HuH-7 (cell line): ENCODE measurements around the gene INHBE.
"Not testable (repeated sequence)": the region's sequence is repeated elsewhere in the genome, so short reads cannot be mapped to it uniquely, and the experiment has no call there.

Experiments
- DNase-seq: peaks from one replicate; pipeline ENCODE4 v3.0.0; 2011; ENCODE audit warnings: low spot score

The INHBE gene

GRCh38 chr12:57454566-57455373 lies at the start of gene INHBE:
Gene INHBE, plus strand, starts transcription at chr12:57455307. Its CDS starts 230 bp downstream, at chr12:57455537.
- peak; percentile 78 for DNase-seq

DNA sequence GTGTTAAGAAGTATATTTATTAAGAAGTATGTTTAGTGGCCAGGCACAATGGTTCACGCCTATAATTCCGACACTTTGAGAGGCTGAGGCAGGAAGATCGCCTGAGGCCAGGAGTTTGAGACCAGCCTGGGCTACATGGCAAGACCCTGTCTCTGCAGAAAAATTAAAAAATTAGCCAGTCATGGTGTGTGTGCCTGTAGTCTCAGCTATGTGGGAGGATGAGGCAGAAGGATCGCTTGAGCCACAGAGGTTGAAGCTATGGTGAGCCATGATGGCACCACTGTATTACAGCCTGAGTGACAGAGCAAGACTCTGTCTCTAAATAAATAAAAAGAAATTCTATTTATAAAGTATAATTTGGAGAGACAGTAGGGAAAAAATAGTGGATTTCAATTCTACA lies 44.6 kb upstream of the INHBE start:
- no peak for DNase-seq

DNA sequence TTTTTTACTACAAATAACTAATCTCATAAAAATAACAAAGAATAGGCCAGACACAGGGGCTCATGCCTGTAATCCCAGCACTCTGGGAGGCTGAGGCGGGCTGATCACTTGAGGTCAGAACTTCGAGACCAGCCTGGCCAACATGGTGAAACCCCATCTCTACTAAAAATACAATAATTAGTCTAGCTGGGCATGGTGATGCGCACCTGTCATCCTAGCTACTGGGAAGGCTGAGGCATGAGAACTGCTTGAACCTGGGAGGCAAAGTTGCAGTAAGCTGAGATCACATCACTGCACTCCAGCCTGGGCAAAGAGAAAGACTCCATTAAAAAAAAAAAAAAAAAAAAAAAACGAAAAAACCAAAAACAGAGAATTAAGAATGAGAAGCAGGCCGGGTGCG lies 40.9 kb upstream of the INHBE start:
- DNase-seq, result not testable (repeated sequence)

GRCh38 chr12:57415088-57415487 lies 40.0 kb upstream of the INHBE start:
- DNase-seq, result no peak

- no peak for DNase-seq
These were observed 38.8 kb upstream of the INHBE start for GRCh38 chr12:57416039-57416996.

DNA sequence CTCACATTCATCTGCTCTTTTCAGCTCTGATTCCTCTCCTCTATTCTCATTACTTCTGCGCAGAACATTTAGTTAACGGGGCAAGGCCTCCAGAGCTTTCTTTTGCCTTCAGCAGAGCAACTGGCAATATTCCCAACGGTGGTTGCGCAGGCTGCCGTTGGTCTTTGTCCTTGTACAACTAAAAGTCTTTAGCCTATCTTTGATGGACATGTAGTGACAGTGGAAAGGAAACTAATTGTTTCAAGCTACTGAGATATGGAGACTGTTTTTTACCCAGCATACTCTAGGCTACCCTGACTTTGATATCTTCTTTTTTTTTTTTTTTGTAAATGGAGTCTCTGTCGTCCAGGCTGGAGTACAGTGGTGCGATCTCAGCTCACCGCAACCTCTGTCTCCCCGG lies 36.9 kb upstream of the INHBE start:
- no peak for DNase-seq

- no peak for DNase-seq
These were observed 35.6 kb upstream of the INHBE start for GRCh38 chr12:57419495-57419894.

- no peak for DNase-seq
These were observed 34.6 kb upstream of the INHBE start for GRCh38 chr12:57420482-57420881.

DNA sequence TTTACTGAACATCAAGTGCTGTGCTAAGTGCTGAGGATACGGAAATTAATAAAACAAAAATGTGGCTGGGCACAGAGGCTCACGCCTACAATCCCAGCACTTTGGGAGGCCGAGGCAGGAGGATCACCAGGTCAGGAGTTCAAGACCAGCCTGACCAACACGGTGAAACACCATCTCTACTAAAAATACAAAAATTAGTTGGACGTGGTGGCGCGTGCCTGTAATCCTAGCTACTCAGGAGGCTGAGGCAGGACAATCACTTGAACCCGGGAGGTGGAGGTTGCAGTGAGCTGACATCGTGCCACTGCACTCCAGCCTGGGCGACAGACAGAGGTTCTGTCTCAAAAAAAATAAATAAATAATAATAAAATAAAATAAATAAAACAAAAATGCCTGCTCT lies 28.2 kb upstream of the INHBE start:
- DNase-seq, result not testable (repeated sequence)

- no peak for DNase-seq
These were observed 26.1 kb upstream of the INHBE start for GRCh38 chr12:57428965-57429364.

- no peak for DNase-seq
These were observed 25.5 kb upstream of the INHBE start for GRCh38 chr12:57429473-57430111.

DNA sequence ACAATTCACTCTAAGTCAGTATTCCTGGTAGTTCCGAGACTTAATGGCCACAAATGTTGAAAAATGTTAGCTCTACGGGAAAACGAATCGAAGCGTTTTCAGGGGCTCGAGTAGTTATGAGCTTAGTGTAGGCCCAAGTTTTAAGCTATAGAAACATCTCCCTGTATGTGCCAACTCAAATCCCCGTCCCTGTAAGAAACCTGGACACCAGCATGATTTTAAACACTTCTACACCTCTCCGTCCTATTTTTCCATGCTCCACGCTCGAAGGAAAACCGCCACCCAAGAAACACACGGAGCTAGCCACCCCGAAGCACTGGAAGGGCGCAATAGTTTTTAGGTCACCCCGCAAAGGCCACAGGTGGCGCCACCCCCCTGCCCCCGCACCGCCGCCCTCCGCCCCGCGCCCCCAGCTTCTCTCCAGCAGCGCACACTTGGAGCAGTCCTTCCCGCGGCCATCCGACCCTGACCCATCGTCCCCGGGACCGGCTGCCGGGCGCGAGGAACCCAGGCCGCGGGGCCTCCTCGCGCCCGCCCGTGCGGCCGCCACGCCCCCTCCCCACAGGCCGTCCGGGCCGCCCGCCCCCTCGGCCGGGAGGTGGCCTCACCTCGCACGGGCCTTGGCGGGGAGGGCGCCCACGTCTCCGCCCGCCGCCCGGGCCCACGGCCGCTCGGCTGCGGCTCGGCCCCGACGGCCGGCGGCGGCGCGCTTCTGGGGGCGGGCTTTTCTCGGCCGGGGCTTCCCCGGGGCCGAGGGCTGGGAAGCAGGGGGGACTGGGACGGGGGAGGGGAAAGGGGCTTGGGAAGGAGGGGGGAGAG lies 24.8 kb upstream of the INHBE start:
- no peak for DNase-seq

DNA sequence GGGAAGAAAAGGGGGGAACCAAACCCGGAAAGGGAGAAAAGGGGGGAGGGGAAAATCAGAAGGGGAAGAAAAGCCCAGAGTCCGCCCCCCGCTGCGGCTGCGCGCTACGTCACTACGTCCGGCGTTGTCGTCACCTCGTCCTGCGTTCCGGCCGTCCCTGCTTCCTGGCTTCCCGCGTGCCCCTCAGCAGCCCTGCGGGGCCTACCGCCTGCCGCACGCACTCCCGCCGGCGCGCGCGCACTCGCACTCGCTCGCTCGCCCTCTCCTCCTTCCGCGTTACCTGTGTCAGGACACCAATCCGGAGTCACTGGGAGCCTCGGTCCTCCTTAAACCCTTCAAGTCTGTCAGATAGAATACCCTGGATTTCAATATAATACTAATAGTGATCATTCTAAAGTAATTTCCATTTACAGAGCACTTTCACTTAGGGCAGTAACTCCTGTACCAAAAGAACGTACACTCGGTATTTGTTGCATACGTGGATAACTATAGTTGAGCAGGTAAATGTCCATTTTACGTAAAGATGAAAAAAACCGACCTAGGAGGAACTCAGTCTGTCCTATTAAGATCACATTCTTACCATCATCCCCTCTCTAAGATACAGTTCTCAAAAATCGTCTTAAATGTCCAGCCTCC lies 24.1 kb upstream of the INHBE start, which contains the start of gene R3HDM2:
Gene R3HDM2, minus strand, starts transcription at position 113 of the 636 bp plus-strand sequence. CDS start 120,615 bp downstream, outside the sequence.
- peak; percentile 96 for DNase-seq

DNA sequence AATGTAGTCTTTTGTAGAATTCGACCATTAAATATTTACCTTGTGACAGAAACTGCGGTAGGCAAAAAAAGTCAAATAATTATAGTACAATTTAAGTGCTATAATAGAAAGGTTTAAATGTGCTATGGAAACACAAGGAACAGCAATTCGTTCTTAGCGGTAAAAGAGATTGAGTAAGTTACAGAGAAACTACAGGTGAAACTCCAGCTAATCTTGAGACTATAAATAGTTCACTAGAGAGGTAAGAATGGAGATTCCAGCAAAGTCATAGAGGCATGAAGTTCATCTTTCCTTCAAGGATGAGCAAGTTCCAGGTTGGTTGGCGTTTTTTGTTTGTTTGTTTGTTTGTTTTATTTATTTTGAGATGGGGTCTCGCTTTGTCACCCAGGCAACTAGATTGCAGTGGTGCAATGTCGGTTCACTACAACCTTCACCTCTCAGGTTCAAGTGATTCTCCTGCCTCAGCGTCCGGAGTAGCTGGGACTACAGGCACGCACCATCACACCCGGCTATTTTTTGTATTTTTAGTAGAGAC lies 23.4 kb upstream of the INHBE start:
- DNase-seq, result no peak

GRCh38 chr12:57433370-57433769 lies 21.7 kb upstream of the INHBE start:
- no peak for DNase-seq

DNA sequence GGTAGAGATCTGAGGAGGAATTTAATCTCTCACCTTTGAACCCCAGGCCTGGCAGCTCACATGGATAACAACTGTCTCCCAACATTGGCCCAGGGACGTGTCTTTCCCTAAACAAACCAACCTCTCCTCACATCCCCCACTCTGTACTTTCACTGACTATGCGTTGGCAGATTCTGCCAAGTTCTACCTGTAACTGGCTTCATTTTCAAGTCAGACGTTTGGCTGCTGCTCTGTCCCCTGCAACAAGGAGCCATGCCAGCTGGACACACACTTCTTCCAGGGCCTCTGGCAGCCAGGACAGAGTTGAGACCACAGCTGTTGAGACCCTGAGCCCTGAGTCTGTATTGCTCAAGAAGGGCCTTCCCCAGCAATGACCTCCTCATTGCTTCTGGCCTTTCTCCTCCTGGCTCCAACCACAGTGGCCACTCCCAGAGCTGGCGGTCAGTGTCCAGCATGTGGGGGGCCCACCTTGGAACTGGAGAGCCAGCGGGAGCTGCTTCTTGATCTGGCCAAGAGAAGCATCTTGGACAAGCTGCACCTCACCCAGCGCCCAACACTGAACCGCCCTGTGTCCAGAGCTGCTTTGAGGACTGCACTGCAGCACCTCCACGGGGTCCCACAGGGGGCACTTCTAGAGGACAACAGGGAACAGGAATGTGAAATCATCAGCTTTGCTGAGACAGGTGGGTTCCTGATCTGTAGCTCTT lies 20.4 kb upstream of the INHBE start, which contains the start of gene INHBC:
Gene INHBC, plus strand, starts transcription at position 268 of the 707 bp plus-strand sequence. Its CDS starts 103 bp downstream, at position 371.
- DNase-seq, result no peak

DNA sequence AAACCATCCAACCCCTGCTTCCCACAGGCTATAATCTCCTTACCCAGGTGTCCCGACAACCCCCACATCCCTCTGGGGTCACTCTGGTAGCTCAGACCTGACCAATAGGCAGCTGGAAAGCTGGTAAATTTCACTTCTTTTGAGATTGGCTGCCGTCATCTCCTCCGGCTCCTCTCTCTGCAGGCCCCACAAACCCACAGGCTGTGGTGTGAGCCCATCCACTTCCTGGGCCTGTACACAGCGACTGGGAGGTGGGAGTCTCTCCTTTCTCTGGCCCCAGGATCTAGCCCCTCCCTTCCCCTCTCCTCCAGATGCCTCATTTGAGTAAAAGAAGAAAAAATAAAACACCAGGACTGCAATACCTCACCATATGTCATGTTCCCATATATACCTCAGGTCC lies 19.8 kb upstream of the INHBE start:
- DNase-seq, result no peak

DNA sequence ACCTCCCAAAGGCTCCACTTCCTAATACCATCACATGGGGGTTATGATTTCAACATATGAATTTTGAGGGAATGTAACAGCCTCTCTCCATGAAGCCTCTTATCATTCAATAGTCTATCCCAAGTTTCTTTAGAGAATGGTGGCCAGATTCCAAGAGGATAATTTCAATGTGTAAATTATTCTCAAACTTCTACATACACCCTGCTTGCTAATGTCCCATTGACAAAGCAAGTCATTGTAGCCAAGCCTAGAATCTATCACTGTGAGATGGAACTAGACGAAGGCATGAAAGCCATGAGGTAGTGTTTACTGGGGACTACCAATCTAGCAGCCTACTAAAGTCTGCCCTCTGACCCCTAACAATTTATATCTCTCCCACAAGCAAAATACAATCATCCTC lies 16.7 kb upstream of the INHBE start:
- DNase-seq, result no peak

DNA sequence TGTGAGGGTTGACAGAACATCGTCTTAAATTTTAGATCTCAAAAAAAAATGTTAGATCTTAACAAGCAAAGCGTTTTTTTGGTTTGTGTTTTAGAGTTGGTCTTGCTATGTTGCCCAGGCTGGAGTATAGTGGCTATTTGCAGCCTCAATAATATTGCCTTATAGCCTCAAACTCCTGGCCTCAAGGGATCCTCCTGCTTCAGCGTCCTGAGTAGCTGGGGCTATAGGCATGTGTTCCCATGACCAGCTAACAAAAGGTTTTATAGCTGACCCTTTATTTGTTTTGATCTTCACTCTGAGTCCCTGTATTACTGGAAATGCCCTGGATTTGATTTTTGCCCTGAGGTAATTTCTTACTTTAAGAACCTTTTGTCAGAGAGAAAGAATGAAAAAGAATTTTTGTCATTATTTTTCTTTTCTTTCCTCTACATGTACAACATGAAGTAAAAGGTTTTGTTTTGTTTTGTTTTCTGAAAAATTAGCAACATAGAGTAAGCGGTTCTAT lies 15.3 kb upstream of the INHBE start:
- no peak for DNase-seq

DNA sequence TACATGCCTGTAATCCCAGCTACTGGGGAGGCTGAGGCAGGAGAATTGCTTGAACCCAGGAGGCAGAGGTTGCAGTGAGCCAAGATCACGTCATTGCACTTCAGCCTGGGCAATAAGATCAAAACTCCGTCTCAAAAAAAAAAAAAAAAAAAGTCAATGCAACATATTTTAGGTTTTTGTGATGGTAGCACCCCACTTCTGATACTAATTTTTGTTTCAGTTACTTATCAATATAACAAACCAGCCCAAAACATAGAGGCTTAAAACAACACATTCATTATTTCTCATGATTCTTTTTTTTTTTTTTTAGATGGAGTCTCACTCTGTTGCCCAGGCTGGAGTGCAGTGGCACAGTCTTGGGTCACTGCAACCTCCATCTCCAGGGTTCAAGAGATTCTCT lies 13.7 kb upstream of the INHBE start:
- not testable (repeated sequence) for DNase-seq
